ENCODE data around the gene KCNIP1.

DNA sequence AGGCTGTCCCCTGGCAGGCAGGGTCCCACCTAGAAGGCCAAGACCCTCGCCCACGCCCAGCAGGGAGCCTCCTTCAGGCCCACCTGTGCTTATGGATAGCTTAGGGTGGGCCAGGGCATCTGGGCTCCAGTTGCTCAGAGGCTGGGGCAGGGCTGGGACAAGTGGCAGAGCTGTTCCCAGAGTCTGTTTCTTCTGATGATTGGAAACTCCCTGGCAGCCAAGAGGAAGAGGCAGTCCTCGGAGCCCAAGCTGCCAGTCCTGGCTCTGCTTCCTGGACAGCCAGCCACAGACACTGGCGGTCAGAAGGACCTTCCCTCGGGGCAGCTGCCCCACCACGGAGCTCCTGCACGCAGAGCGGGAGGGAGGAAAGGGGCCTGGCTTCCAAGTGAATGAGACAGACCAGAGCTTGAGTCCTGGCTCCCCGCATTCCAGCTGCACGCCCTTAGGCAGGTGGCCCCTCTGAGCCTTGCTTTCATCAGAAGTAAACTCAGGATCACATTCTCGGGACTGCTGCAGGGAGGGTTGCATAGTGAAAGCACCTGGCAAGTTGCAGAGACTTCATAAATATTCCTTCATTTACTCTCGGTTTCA, 241.8 kb downstream of the KCNIP1 start:
- TF ChIP-seq POLR2A (IDR thresholded peaks at IDR 0.05) (peak; percentile 48), CTCF (IDR thresholded peaks at IDR 0.05) (no peak), POLR2AphosphoS5 (IDR thresholded peaks at IDR 0.05) (peak; percentile 47)
